AML-193 (cell line): ENCODE measurements around the gene FTHL17.

Experiments used
- DNase-seq, 2 experiments: peaks; one replicate each; lab custom pipeline; 2025; lab: John Stamatoyannopoulos, UW

Gene FTHL17

GRCh38 chrX:31038575-31039326, 33.1 kb downstream of the FTHL17 start:
- DNase-seq: peak in 1 of 2 experiments; percentile 12

DNA sequence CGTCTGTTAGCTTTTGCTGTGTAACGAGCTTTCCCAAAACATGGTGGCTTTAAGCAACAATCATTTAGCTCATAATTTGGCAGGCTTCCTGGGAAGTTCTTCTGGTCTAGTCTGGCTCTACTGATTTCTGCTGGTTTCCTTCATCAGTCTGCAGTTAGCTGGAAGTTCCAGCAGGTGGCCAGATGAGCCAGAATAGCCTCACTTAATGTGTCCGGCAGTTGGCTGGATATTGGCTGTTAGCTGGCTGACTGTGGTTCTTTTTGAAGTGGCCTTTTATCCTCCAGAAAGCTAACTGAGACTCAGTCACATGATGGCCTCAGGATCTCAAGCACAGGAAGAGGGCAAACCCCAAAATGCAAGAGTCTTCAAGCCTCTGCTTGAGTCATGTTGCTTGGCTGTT, 34.9 kb downstream of the FTHL17 start:
- peak; percentile 4 to 11 for DNase-seq

DNA sequence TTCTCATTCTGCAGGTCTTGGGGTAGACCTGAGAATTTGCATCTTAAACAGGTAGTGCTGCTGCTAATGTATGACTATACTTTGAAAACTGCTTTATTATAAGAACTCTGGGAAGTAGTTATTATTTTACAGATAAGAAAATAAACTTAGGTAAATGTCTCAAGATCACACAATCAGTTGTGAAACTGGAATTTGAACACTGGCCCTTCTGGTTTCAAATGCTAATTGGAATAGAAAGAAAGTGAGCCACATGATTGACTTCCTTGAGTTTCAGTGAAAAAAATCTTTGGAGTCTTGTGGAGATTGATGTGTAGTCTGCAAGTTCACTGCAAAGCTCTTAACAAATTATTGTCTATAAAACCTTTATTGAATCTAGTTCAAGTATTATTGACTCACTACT, 44.5 kb downstream of the FTHL17 start:
- no peak for DNase-seq

DNA sequence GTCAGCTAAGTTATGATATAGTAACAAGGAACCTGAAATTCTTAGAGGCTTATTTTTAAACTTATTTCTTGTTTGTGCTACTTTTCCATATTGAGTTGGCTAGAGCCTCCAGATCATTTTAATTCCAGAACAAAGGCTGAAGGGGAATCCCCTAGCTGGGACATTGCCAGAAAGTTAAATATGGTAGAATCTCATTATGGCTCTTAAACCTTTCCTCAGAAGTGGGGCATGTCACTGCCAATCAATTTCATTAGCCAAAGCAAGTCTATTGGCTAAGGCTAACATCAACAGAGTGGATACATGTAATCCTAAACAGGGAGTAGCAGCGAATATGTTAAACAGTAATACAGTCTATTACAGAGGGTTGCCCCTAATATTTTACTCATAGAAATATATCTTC, 47.0 kb downstream of the FTHL17 start:
- DNase-seq: no peak

DNA sequence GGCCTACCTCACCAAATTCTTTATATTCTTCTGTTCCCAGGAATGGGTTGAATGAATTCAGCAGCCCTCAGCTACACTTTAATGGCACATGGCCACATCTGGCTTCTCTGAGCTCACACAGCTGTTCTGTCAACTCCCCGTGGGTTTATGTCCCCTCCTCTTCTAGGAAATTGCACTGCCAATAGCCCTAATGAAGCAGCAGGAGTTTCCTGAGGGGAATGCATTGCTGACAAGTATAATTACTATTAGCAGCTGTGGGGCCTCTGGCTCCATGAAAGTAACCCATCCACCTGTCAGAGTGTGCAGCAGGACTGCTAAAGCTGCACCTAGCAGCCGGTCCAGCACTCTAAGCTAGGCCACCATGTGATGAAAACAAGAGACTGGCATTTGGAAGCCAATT, 50.3 kb downstream of the FTHL17 start:
- DNase-seq: no peak
